OCI-LY7 (cell line): Measurements from ENCODE around the gene IRF7. TPM values are rescaled to one million over a fixed set of nuclear protein-coding genes. Genes with fewer than 3 reads are reported as not detected.

Experiments
- BruUV-seq: library from RNA; stranded (reverse); fragments of 400-500 nt; replicated peaks from 2 replicates; lab custom pipeline; 2021; lab: Mats Ljungman, UMichigan
- CTCF ChIA-PET: fragments of 300-600 bp; sonication (Branson Sonifier 250); formaldehyde crosslinking; loops from one replicate; lab custom pipeline; 2022; ENCODE audit warnings: antibody characterized with exemption; ENCODE audit not compliant: unreplicated experiment; lab: Charles Lee
- POLR2A ChIA-PET: fragments of 300-600 bp; sonication (Branson Sonifier 250); formaldehyde crosslinking; loops from one replicate; lab custom pipeline; 2022; ENCODE audit warnings: antibody characterized with exemption; lab: Charles Lee
- DNase-seq: peaks from one replicate; pipeline ENCODE4 v3.0.0-alpha.2; 2015; ENCODE audit warnings: low spot score
- H2AFZ ChIP-seq: fragments of 200-600 bp; sonication (generic), shearing (Covaris generic); 2 replicates; pipeline ENCODE4 v1.6.1; 2014; ENCODE audit warnings: mild to moderate bottlenecking, antibody characterized with exemption, low read length, moderate library complexity
- H3K27ac ChIP-seq: fragments of 200-600 bp; sonication (generic); 2 replicates; pipeline ENCODE4 v1.5.1; 2014; ENCODE audit warnings: mixed run types, low read depth, mild to moderate bottlenecking, moderate library complexity, low read length, inconsistent platforms; ENCODE audit not compliant: poor library complexity, severe bottlenecking
- H3K36me3 ChIP-seq: fragments of 200-600 bp; sonication (generic); 2 replicates; pipeline ENCODE4 v1.6.1; 2014; ENCODE audit warnings: mild to moderate bottlenecking, antibody characterized with exemption, low read length, moderate library complexity, mixed read lengths; ENCODE audit not compliant: insufficient read depth
- H3K4me1 ChIP-seq: fragments of 200-600 bp; sonication (generic); 2 replicates; pipeline ENCODE4 v1.5.1; 2014; ENCODE audit warnings: mild to moderate bottlenecking, low read length; ENCODE audit not compliant: insufficient read depth, poor library complexity, severe bottlenecking
- H3K4me2 ChIP-seq: fragments of 200-600 bp; sonication (generic); 2 replicates; pipeline ENCODE4 v1.6.1; 2014; ENCODE audit warnings: mild to moderate bottlenecking, low read length
- H3K4me3 ChIP-seq: fragments of 200-600 bp; sonication (generic); 2 replicates; pipeline ENCODE4 v1.5.1; 2014; ENCODE audit warnings: mild to moderate bottlenecking, low read depth, low read length; ENCODE audit not compliant: poor library complexity, severe bottlenecking
- H3K79me2 ChIP-seq: fragments of 200-600 bp; sonication (generic); 2 replicates; pipeline ENCODE4 v1.6.1; 2016; ENCODE audit warnings: low read depth, mild to moderate bottlenecking, low read length, moderate library complexity, mixed read lengths; ENCODE audit not compliant: insufficient read depth
- H3K9me2 ChIP-seq: fragments of 200-600 bp; sonication (generic); 2 replicates; pipeline ENCODE4 v1.6.1; 2016; ENCODE audit warnings: mild to moderate bottlenecking, low read length, mixed read lengths; ENCODE audit not compliant: insufficient read depth
- H3K9me3 ChIP-seq: fragments of 200-600 bp; sonication (generic); 2 replicates; pipeline ENCODE4 v1.6.1; 2014; ENCODE audit warnings: mild to moderate bottlenecking, mixed run types, low read length, mixed read lengths
- H4K20me1 ChIP-seq: fragments of 200-600 bp; sonication (generic); 2 replicates; pipeline ENCODE4 v1.6.1; 2014; ENCODE audit warnings: mild to moderate bottlenecking, antibody characterized with exemption, low read length, moderate library complexity, mixed read lengths; ENCODE audit not compliant: insufficient read depth
- EZH2phosphoT487 ChIP-seq: fragments of 200-600 bp; sonication (generic); IDR thresholded peaks from 2 replicates; pipeline ENCODE4 v1.6.1; 2018; ENCODE audit warnings: low read depth, borderline replicate concordance, mild to moderate bottlenecking, mixed run types, antibody characterized with exemption, low read length, moderate library complexity, mixed read lengths
- intact Hi-C: fragments of 100-400 bp; cut with micrococcal nuclease; formaldehyde crosslinking; loops from one replicate; pipeline ENCODE4 v1.10.0; 2022; ENCODE audit not compliant: unreplicated experiment
- total RNA-seq, 2 experiments: library from RNA; depleted of rRNA in 1 of 2; stranded (reverse); fragments of >200 nt in 1 of 2; shearing (Covaris generic) in 1 of 2; gene quantifications; 2 replicates each; pipeline ENCODE4 v1.2.3, GENCODE V29; 2014 to 2022
- TF ChIP-seq, protein P1 (sequence below): fragments of 200-600 bp; sonication (generic); conservative IDR thresholded peaks from 2 replicates; pipeline ENCODE4 v1.5.1; 2014; ENCODE audit warnings: mild to moderate bottlenecking, antibody characterized with exemption, low read length, moderate library complexity, mixed read lengths

IRF7 gene
- total RNA-seq, 2 experiments from 2014 or later = 15.8 to 18.7 TPM

GRCh38 chr11:637593-638521, 22.1 kb upstream of the IRF7 start:
- no peak overlapping the region for H2AFZ ChIP-seq
- H3K4me3 ChIP-seq = no peak overlapping the region
- POLR2A ChIA-PET = no interaction called here
- BruUV-seq = no TSS peak
- no peak for DNase-seq
- peaks cover 14% of the 10 kb centered on the region; the same call in 1 of the 2 replicates for H3K36me3 ChIP-seq
- peaks cover 9% of the 10 kb centered on the region for H3K4me1 ChIP-seq
- H3K4me2 ChIP-seq = no peak overlapping the region
- intact Hi-C loops = no loop called here
- H3K9me3 ChIP-seq = no peaks in the 10 kb centered on the region
- CTCF ChIA-PET = no interaction called here
- no peaks in the 10 kb centered on the region for H4K20me1 ChIP-seq
- H3K9me2 ChIP-seq = no peaks in the 10 kb centered on the region
- H3K27ac ChIP-seq = no peak overlapping the region
- no peaks in the 10 kb centered on the region for H3K79me2 ChIP-seq
- no peak for TF ChIP-seq EZH2phosphoT487
- TF ChIP-seq, protein P1, sequence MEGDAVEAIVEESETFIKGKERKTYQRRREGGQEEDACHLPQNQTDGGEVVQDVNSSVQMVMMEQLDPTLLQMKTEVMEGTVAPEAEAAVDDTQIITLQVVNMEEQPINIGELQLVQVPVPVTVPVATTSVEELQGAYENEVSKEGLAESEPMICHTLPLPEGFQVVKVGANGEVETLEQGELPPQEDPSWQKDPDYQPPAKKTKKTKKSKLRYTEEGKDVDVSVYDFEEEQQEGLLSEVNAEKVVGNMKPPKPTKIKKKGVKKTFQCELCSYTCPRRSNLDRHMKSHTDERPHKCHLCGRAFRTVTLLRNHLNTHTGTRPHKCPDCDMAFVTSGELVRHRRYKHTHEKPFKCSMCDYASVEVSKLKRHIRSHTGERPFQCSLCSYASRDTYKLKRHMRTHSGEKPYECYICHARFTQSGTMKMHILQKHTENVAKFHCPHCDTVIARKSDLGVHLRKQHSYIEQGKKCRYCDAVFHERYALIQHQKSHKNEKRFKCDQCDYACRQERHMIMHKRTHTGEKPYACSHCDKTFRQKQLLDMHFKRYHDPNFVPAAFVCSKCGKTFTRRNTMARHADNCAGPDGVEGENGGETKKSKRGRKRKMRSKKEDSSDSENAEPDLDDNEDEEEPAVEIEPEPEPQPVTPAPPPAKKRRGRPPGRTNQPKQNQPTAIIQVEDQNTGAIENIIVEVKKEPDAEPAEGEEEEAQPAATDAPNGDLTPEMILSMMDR = no peak

- Histone ChIP-seq H3K9me2 (no peaks in the 10 kb centered on the region), H3K79me2 (no peaks in the 10 kb centered on the region), H3K4me3 (no peak overlapping the region), H2AFZ (no peak overlapping the region), H3K4me2 (no peak overlapping the region), H3K36me3 (peaks cover 20% of the 10 kb centered on the region), H3K9me3 (no peaks in the 10 kb centered on the region), H3K27ac (no peak overlapping the region), H3K4me1 (peaks cover 9% of the 10 kb centered on the region), H4K20me1 (no peaks in the 10 kb centered on the region)
- intact Hi-C loops = no loop called here
- no peak for DNase-seq
- no TSS peak for BruUV-seq
- ChIA-PET CTCF (no interaction called here), POLR2A (no interaction called here)
- TF ChIP-seq EZH2phosphoT487 = no peak
- TF ChIP-seq, protein P1 = no peak
These were observed 21.5 kb upstream of the IRF7 start for GRCh38 chr11:637333-637592.
